ENCODE measurements around the gene COL6A1.

Gene COL6A1, protein sequence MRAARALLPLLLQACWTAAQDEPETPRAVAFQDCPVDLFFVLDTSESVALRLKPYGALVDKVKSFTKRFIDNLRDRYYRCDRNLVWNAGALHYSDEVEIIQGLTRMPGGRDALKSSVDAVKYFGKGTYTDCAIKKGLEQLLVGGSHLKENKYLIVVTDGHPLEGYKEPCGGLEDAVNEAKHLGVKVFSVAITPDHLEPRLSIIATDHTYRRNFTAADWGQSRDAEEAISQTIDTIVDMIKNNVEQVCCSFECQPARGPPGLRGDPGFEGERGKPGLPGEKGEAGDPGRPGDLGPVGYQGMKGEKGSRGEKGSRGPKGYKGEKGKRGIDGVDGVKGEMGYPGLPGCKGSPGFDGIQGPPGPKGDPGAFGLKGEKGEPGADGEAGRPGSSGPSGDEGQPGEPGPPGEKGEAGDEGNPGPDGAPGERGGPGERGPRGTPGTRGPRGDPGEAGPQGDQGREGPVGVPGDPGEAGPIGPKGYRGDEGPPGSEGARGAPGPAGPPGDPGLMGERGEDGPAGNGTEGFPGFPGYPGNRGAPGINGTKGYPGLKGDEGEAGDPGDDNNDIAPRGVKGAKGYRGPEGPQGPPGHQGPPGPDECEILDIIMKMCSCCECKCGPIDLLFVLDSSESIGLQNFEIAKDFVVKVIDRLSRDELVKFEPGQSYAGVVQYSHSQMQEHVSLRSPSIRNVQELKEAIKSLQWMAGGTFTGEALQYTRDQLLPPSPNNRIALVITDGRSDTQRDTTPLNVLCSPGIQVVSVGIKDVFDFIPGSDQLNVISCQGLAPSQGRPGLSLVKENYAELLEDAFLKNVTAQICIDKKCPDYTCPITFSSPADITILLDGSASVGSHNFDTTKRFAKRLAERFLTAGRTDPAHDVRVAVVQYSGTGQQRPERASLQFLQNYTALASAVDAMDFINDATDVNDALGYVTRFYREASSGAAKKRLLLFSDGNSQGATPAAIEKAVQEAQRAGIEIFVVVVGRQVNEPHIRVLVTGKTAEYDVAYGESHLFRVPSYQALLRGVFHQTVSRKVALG

DNA sequence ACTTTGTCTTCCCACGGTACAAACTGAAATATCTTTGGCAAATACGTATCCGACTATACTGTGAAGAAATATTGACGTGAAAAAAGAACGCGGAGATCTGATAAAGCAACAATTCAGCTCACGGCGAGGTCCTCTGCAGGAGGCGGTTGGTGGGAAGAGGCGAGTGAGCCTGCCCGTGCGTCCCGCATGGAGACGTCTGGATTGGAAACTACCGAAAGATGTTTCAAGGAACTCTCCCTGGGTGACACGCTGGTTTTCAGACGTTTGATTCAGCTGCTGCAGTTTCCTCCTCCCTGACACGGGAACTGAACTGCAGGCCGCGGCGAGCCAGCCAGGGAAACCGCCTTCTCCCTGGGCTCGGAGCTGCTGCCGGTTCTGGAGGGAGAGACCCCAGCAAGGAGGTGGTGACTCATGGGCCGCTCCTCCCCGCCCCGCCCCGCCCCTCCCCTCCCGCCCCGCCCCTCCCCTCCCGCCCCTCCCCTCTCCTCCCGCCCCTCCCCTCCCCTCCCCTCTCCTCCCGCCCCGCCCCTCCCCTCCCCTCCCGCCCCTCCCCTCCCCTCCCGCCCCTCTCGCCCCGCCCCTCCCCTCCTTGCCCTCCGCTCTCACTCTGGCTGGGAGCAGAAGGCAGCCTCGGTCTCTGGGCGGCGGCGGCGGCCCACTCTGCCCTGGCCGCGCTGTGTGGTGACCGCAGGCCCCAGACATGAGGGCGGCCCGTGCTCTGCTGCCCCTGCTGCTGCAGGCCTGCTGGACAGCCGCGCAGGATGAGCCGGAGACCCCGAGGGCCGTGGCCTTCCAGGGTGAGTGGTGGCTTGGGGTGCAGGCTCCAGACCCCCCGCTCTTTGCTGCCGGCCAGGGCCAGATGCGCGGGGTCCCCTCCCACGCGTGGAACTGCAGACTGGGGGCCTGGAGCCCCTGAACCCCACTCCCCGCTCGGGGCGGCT is at the start of gene COL6A1:
Gene COL6A1, plus strand, starts transcription at position 620 of the 941 bp plus-strand sequence. Its CDS starts 81 bp downstream, at position 701.
- in situ Hi-C loops (cut with MboI; ENCODE audit: low sequenced_read_pairs), result no loop called here

DNA sequence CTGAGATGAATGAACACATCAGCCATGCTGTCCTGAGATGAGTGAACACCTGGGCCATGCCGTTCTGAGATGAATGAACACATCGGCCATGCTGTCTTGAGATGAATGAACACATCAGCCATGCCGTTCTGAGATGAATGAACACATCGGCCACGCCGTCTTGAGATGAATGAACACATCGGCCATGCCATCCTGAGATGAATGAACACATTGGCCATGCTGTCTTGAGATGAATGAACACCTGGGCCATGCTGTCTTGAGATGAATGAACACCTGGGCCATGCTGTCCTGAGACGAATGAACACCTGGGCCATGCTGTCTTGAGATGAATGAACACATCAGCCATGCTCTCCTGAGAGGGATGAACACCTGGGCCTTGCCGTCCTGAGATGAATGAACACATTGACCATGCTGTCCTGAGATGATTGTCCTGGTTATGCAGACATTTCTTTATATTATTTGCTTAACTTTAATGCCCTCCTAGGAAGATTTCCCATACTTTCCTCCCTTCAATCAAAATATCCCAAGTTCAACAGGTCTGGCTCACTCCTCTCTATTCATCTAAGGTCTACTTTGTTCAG is 48.6 kb upstream of the COL6A1 start:
- in situ Hi-C loops (cut with MboI; ENCODE audit: low sequenced_read_pairs), result no loop called here

DNA sequence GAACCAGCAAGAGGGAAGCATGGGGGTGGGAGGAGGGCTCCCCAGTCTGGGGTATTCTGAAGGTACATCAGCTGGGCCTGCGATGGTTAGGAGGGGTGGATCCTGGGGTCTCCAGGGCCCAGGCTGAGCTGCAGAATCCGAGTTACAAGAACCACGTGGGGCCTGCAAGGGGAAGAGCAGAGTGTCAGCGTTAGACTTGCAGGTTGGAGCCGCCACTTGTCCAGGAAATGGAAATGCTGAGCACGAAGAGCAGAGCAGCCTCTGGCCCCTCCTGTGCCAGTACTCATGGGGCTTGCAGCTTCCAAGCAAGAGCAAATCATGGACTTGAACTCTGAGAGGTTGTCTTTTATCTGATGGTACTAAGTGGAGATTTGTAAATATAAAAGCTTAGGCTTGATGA is 47.5 kb upstream of the COL6A1 start:
- in situ Hi-C loops (cut with MboI; ENCODE audit: low sequenced_read_pairs), result no loop called here

DNA sequence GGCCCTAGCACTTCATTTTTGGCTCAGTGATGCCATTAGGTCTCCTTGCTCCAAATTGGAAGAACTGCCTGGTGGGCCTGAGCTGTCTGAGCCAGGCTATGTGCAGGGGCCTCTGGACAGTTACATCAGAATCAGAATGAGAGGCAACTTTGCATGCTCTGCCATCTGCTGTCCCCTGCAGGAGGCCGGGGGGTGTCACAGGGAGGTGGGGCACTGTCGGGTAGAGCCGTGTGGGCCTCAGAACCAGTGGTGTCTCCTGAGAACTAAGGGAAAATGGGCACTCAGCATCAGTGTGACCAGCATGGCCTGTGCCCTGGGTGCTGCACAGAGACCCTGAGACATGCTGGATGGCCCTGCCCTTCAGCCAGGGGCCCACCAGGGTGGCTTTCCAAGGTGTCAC is 47.0 kb upstream of the COL6A1 start:
- in situ Hi-C loops (cut with MboI; ENCODE audit: low sequenced_read_pairs), result no loop called here

DNA sequence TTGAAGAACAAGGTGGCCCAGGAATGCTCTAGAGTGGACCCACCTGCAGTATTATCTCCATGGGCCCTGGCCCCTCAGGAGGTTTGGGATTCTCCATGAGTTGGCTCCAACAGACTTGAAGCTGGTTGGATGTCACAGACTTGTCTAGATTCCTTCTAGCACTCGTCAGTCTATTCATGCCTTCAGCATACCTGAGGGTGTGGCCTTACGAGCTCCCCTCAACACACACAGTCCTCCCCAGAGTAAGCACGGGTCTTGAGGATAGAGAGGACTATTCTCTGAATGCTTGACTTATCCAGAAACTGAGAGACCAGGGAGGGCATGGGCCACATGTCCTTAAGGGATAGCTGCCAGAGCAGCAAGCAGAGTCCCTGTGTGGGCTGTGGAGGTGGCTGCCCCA is 45.9 kb upstream of the COL6A1 start:
- in situ Hi-C loops (cut with MboI; ENCODE audit: low sequenced_read_pairs), result no loop called here

DNA sequence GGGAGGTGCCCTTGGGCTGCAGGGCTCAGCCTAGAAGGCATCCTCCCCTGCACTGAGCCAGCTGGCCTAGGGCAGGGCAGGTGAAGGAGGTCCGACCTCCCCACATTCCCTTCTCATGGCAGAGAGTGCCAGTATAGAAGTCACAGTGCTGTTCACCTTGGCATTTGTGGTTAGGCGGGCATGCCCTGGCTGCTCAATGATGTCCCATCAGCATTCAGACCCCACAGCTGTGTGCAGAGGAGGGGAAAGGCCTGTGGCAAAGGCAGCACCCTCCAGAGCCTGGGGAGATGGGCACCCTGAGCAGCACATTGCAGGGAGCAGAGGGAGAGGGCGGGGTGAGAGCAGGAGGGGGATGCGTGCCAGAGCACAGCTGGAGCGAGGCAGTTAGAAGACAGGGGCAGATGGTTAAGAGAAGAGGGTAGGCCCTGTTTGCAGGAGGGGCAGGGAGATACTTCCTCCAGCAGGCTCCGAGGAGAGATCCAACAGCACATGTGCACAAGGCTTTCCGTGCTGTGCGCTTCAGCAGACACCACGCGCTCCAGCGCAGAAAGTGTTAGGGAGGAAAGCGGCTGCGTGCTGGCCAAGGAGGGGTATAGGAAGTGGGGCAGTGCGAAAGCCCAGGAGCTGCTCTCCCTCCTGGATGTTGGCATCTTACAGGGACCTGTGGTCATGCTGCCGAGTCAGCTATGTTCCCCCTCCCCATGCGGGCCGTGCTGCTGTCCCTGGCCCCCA is 43.7 kb upstream of the COL6A1 start:
- in situ Hi-C loops (cut with MboI; ENCODE audit: low sequenced_read_pairs), result no loop called here

DNA sequence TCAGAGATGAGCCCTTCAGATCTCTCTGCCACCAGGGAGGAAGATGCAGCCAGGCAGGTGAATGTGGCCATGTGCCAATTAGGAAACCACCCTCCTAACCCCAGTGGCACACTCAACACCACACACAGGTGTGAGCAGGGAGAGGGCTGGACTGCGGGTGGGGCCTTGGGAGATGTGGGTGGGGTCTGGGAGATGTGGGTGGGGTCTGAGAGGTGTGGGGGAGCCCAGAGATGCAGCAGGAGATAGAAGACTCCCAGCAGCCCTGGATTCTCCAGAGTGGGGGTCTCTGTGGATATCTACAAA is 43.2 kb upstream of the COL6A1 start:
- in situ Hi-C loops (cut with MboI; ENCODE audit: low sequenced_read_pairs), result no loop called here

DNA sequence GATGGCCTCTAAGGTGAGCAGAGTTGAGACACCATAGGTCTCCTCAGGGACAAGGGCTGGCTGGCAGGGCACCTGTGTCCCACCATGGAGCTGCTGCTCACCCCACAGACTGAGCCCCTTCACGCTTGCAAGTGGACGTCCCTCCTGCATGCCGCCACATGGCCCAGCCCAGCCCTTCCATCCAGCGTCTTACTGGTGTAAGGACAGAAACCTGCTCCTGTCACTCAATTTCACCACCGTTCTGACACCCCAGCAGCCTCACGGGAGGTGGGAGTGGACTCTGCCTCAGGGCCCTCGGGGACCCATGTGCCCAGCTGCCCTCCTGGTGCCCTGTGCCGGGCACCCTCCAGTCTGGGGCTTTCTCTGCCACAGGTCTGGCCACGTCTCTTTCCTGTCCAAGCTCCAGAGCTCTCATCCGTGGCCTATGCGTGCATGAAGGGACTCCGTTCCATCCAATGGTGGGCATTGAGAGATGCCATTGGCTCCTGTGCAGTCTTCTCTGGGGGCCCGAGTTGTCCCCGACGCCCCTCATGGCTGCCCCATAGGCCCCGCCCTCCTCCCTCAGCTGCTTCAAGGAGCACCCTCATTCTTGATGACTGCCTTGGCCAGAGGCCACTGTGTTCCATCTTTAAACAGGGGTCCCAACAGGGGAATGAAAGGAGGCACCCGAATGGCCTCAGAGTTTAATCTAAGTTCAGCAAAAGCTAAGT is 42.6 kb upstream of the COL6A1 start:
- in situ Hi-C loops (cut with MboI; ENCODE audit: low sequenced_read_pairs), result no loop called here

DNA sequence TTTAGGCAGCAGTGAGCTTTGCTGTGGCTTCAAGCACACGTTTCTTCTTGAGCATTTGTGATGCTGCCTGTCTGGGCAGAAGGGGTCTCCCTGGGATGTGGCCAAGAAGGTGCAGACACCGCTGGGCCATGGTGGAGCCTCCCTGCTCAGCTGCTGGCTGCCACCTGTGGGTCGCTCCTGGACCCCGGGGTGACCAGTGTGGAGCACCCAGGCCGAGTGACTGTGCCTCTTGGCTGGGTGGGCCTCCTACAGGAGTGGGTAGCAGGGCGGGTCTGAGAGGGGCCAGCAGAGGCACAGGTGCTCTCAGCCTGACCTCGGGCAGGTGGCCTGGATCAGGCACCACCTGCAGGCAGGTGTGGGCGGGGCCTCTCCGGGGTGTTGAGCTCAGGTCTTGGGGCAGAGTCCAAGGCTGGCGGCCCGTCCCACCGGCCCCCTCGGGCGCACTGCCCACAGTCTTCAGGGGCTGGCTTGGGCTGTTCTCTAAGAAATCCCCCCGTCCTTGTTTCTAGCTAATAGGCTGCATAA is 42.0 kb upstream of the COL6A1 start:
- in situ Hi-C loops (cut with MboI; ENCODE audit: low sequenced_read_pairs), result no loop called here

DNA sequence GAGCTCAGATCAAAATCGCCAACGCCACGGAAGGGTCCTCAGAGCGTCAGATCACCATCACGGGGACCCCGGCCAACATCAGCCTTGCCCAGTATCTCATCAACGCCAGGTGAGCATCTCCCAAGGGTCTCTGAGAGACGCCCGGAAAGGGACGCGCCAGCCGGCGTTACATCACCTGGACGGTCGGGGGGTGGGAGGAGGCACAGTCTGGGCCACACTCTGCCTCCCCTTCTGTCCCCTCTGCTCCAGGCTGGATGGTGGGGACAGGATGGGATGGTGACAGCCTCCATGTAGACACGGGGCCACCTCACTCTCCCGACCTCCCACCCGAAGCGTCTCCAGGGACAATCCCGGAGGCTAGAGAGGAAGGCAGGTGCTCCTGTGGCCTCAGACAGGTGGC is 41.5 kb upstream of the COL6A1 start:
- in situ Hi-C loops (cut with MboI; ENCODE audit: low sequenced_read_pairs), result no loop called here

DNA sequence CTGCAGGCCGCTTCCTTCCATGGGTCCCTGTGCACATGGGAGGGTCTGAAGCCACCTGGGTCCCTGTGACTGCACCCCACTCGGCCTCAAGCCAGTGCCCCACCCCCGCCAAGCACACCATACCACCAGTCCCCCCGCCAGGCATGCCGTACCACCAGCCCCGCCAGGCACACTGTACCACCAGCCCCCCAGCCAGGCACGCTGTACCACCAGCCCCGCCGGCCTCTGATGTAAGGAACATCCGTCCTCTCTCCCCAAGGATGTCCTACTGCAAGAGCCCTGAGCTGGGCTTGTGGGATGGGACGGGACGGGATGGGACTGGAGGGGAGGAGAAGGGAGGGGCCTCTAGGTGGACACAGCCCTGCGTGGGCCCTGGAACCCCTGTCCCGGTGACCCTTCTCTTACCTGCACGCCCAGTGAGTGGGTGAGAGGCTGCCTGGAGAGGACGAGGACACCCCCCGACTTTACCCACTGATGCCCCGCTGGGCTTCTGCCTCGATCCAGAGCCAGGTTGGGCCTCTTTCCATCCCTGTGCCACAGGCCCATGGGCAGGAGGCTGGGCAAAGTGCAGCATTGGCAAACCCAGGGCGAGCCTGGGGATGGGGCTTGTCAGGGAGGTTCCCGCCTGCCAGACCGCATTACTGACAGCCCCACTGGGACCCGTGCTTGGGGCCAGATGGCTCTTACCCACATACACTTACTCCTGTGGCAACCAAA is 40.8 kb upstream of the COL6A1 start:
- in situ Hi-C loops (cut with MboI; ENCODE audit: low sequenced_read_pairs), result no loop called here

DNA sequence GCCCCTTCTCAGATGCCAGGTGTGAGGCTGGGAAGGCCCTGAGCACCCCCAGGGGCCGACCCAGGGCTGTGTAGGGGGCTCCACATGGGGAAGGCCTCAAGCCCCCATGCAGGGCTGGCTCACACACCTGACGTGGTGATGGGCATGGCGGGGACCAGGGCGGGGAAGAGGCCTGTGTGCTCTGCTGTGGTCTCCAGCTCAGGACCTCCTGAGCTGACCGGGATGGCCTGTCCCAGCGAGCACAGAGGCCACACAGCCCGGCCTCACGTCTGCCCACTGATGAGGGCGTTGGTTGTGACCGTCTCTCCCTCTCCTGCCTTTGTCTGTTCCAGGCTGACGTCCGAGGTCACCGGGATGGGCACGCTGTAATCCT is 40.2 kb upstream of the COL6A1 start:
- in situ Hi-C loops (cut with MboI; ENCODE audit: low sequenced_read_pairs), result no loop called here

DNA sequence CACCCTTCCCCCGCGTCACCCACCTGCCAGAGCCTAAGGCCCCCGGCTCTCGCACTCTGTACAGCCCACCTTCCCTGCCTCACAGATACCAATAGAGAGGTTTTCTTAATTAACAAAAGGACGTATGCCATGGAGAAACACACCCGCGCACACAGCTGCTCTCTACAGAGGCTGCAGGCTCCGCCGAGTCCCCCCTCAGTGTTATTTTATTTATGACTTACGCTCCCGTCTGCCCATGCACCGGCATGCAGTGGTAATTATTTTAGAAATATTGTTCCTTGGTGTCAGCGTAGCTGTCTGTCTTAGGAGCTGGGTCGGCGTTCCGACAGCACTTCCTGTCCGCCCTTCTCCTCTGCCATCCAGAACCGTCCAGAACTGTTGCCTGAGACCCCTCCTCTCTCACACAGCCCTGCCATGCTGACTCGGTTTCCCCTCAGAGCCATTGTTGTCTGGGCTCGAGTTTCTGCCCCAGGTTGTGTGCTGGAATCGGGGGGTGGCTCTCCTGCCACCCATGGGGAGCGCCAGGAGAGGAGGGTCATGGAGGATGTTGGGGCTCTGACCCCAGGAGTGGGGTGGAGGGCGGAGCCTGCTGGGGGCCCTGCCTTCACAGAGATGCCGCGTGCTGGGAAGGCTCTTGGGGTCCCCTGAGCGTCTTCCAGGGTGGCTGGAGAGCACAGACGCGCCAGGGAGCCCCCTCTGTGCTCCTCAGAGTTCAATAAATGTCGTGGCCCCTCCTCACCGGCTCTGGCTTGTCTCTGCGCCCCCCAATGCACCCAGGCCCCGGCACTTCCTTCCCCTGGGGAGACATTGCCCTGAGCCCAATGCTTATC is 39.6 kb upstream of the COL6A1 start:
- in situ Hi-C loops (cut with MboI; ENCODE audit: low sequenced_read_pairs), result no loop called here

DNA sequence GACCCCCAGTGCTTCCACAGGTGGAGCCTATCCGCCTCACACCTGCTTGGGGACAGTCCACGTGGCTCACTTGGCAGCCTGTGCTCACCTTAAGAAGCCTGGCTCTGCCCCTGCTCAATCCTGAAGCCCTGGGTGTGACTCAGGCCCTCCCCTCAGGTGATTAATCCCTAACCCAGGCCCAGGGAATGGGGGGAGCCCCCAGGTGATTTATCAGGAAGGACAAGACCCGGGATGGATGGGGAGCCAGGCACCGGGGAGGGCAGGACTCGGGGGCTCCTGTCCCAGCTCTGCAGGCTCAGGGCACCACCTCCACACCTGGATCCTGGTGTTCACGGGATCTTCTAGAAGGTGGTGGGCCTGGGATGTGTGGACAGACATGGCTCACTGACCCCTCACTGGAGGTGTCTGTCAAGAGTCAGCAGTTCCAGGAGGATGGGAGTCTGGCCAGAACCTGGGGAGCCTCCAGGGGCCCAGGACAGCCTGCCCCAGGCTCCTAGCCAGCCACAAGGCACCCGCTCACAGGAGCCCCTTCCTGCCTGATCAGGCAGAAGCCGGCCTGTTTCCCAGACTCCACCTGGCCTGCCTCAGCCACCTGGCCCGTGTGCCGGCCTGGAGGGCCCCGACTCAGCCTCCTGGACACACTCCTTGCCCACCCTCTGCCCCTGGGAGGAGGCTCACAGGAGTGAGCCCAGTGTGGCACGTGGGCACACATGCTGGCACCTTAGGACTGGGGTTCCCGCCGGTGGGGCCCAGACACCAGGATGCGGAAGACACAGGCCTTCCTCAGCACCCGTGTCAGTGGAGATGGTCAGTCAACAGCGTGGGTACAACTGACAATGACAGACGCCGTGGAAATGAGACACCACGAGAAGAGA is 38.6 kb upstream of the COL6A1 start:
- in situ Hi-C loops (cut with MboI; ENCODE audit: low sequenced_read_pairs), result no loop called here

DNA sequence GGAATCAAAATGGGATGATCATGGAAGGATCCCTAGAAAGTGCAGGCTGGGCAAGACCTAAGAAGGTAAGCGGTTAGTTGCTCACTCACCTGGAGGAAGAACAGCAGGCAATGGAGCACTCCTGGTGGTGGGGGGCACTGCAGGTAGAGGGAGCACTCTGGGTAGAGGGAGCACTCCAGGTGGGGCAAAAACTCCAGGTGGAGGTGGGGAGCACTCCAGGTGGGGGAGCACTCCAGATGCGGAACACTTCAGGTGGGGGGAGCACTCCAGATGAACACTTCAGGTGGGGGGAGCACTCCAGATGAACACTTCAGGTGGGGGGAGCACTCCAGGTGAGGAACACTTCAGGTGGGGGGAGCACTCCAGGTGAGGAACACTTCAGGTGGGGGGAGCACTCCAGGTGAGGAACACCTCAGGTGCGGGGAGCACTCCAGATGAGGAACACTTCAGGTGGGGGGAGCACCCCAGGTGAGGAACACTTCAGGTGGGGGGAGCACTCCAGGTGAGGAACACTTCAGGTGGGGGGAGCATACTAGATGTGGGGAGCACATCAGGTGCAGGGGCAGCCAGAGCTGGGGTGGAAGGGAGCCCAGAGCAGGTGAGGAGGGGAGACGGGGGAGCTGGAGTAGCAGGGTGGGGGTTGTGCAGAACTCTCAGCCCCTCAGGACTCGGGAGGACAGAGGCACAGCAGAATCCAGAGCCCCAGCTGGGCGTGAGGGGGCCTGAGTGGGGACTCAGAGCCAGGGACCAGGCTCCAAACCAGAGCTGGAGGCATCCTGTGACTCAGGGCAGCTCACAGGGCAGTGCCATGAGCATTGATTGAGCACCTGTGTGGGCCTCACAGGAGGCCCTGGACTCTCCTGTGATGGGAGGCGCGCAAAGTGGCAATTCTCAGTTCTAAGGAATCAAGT is 37.7 kb upstream of the COL6A1 start:
- in situ Hi-C loops (cut with MboI; ENCODE audit: low sequenced_read_pairs), result no loop called here

DNA sequence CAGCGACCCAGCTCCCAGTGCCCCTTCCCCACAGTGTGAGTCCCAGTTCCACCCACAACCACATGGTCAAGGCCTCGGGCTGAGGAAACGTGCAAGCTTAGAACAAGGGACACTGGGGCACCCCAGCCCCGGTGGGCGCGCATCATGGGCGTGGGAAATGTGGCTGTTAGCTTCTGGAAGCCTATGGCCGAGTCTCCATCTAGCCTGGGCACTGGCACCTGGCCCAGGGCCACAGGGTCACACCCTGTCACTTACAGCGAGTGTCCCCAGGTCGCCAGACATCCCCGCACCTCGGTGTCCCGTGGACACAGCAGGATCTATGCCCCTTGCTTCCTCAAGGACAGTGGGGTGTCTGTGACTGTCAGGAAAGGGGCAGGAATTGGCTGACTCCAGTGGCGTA is 37.0 kb upstream of the COL6A1 start:
- in situ Hi-C loops (cut with MboI; ENCODE audit: low sequenced_read_pairs), result no loop called here

All from HL-60/S4 treated with phorbol 12-myristate 13-acetate at 8.2 ng/mL for 4 days and 3 days (cell line).